AG04450 (cell line): Measurements from ENCODE around the gene OR10J4. TPM values are rescaled to one million over a fixed set of nuclear protein-coding genes. Genes with fewer than 3 reads are reported as not detected.

Experiments used
- CTCF ChIA-PET: fragments of 300-600, 350-600 bp; formaldehyde crosslinking; extraction: SDS; loops from one replicate; lab custom pipeline; 2022; ENCODE audit warnings: antibody characterized with exemption, inconsistent platforms; lab: Charles Lee
- POLR2A ChIA-PET: fragments of 350-600 bp; formaldehyde crosslinking; extraction: SDS; loops from one replicate; lab custom pipeline; 2021; ENCODE audit warnings: antibody characterized with exemption, inconsistent platforms; lab: Yijun Ruan, JAX
- DNase-seq: peaks from one replicate; pipeline ENCODE4 v3.0.0-alpha.2; 2011; ENCODE audit warnings: low read depth, low spot score
- H3K27ac ChIP-seq: one replicate; pipeline ENCODE4 v1.5.1; 2012; ENCODE audit warnings: low read depth, low read length, control low read depth
- H3K27me3 ChIP-seq: one replicate; pipeline ENCODE4 v1.6.0; 2012; ENCODE audit warnings: low read length; ENCODE audit not compliant: control insufficient read depth, insufficient read depth
- H3K4me3 ChIP-seq: 2 replicates; pipeline ENCODE4 v1.5.1; 2011; ENCODE audit warnings: mild to moderate bottlenecking, low read depth, low read length, control low read depth
- H3K9me3 ChIP-seq: 2 replicates; pipeline ENCODE4 v1.5.1; 2012; ENCODE audit warnings: low read length; ENCODE audit not compliant: control insufficient read depth, insufficient read depth
- polyA plus RNA-seq: library from polyadenylated mRNA; depleted of rRNA; stranded (reverse); fragments of >200 nt; gene quantifications from 2 replicates; pipeline ENCODE4 v1.2.3, GENCODE V29; 2011; rRNA removed
- TF ChIP-seq, protein P1 (sequence below): IDR thresholded peaks from 2 replicates; pipeline ENCODE4 v1.5.1; 2011; ENCODE audit warnings: low read depth, low read length, control low read depth, inconsistent platforms

The OR10J4 gene
- polyA plus RNA-seq, 1 experiment, result not detected

DNA sequence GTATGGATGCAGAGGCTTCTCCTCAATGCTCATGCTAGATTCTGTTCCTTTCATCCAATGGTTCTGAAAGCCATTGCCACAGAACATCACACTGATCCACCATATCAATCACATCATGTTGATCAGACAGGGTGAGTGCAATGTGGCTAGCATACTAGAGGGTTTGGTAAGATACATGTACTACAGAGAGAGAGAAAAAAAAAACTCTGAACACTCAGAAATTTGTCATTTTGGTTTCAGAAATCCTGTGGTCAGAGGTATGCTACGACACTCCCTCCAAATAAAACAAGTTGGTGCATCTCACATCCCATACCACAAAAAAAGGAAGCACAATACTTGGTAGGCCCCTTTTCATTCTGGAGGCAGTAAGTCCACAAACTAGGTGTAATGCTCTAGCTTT is 42.9 kb downstream of the OR10J4 start:
- Histone ChIP-seq H3K27ac (no peak overlapping the region), H3K9me3 (no peaks in the 10 kb centered on the region; the same call in 1 of the 2 replicates), H3K27me3 (no peaks in the 10 kb centered on the region), H3K4me3 (no peak overlapping the region)
- POLR2A ChIA-PET, result no interaction called here
- CTCF ChIA-PET, result no interaction called here
- DNase-seq, result no peak
- TF ChIP-seq, protein P1, sequence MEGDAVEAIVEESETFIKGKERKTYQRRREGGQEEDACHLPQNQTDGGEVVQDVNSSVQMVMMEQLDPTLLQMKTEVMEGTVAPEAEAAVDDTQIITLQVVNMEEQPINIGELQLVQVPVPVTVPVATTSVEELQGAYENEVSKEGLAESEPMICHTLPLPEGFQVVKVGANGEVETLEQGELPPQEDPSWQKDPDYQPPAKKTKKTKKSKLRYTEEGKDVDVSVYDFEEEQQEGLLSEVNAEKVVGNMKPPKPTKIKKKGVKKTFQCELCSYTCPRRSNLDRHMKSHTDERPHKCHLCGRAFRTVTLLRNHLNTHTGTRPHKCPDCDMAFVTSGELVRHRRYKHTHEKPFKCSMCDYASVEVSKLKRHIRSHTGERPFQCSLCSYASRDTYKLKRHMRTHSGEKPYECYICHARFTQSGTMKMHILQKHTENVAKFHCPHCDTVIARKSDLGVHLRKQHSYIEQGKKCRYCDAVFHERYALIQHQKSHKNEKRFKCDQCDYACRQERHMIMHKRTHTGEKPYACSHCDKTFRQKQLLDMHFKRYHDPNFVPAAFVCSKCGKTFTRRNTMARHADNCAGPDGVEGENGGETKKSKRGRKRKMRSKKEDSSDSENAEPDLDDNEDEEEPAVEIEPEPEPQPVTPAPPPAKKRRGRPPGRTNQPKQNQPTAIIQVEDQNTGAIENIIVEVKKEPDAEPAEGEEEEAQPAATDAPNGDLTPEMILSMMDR, result no peak

Other genes with a start within 250 kb of the OR10J4 start
- not detected in 2 replicates for gene ACKR1, start 227.3 kb upstream of the OR10J4 start, polyA plus RNA-seq
- gene FCER1A, start 129.9 kb upstream of the OR10J4 start, polyA plus RNA-seq, result not detected in 2 replicates
- gene OR10J1, start 7.5 kb downstream of the OR10J4 start, polyA plus RNA-seq, result not detected in 2 replicates
- not detected in 2 replicates for gene OR10J5, start 103.8 kb downstream of the OR10J4 start, polyA plus RNA-seq
- gene APCS, start 155.6 kb downstream of the OR10J4 start, polyA plus RNA-seq, result not detected in 2 replicates